ENCODE results near the gene RUNDC3A.

The RUNDC3A gene

DNA sequence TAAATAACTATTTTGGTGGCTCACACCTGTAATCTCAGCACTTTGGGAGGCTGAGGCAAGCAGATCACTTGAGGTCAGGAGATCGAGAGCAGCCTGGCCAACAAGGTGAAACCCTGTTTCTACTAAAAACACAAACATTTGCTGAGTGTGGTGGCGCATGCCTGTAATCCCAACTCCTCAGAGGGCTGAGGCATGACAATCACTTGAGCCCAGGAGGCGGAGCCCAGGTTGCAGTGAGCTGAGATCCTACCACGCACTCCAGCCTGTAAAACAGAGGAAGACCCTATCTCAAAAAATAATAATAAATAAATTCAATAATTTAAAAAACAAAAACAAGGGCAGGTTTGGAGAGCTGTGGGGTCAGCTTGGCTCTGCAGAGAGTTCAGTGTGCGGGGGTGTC is 34.8 kb upstream of the RUNDC3A start:
- in situ Hi-C loops (cut with MboI; ENCODE audit: low sequenced_read_pairs): no loop called here
- Histone ChIP-seq H3K27me3 (ENCODE audit: low read depth) (no peaks in the 10 kb centered on the region), H3K9me3 (no peaks in the 10 kb centered on the region), H3K36me3 (replicated peaks) (no peaks in the 10 kb centered on the region), H3K4me3 (no peak overlapping the region), H3K4me1 (no peaks in the 10 kb centered on the region)
- DNase-seq (ENCODE audit: low spot score in 2 of 2): no peak

DNA sequence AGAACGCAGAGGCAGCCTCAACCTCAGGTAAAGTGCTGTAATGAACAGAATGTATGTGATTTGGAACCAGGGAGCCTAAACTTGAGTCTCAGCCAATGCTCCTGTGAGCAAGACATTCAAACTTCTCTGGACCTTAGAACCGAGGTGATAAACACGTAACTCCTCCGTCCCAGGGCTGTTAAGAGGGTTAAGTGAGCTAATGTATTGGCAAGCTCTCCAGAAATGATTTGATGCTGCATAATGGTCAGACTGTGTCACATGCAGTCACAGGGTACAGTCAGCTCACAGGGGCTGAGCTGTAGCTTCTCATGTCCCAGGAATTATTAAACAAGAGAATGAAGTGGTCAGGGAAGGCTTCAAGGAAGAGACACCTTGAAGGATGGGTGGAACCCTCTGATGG is 30.4 kb upstream of the RUNDC3A start:
- in situ Hi-C loops (cut with MboI; ENCODE audit: low sequenced_read_pairs): no loop called here
- H3K4me1 ChIP-seq: no peaks in the 10 kb centered on the region
- no peak overlapping the region for H3K4me3 ChIP-seq
- no peaks in the 10 kb centered on the region for H3K27me3 ChIP-seq (ENCODE audit: low read depth)
- DNase-seq (ENCODE audit: low spot score in 2 of 2): no peak
- H3K36me3 ChIP-seq (replicated peaks): no peaks in the 10 kb centered on the region
- H3K9me3 ChIP-seq: no peaks in the 10 kb centered on the region

DNA sequence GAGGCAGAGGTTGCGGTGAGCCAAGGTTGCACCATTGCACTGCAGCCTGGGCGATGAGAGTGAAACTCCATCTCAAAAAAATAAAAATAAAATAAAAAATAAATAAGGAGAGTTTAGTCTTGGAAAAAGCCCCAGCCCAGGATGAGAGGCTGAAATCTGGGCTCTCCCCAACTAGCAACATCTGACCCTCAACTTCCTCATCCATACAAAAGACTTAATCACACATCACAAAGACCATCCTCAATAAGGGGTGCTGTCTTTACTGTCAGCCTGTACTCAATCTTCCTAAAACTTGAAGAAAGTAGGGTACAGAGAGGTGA is 29.1 kb upstream of the RUNDC3A start:
- H3K4me1 ChIP-seq: no peaks in the 10 kb centered on the region
- H3K4me3 ChIP-seq: no peak overlapping the region
- no peaks in the 10 kb centered on the region for H3K9me3 ChIP-seq
- no peak for DNase-seq (ENCODE audit: low spot score in 2 of 2)
- H3K36me3 ChIP-seq (replicated peaks): no peaks in the 10 kb centered on the region
- H3K27me3 ChIP-seq (ENCODE audit: low read depth): no peaks in the 10 kb centered on the region
- in situ Hi-C loops (cut with MboI; ENCODE audit: low sequenced_read_pairs): no loop called here

DNA sequence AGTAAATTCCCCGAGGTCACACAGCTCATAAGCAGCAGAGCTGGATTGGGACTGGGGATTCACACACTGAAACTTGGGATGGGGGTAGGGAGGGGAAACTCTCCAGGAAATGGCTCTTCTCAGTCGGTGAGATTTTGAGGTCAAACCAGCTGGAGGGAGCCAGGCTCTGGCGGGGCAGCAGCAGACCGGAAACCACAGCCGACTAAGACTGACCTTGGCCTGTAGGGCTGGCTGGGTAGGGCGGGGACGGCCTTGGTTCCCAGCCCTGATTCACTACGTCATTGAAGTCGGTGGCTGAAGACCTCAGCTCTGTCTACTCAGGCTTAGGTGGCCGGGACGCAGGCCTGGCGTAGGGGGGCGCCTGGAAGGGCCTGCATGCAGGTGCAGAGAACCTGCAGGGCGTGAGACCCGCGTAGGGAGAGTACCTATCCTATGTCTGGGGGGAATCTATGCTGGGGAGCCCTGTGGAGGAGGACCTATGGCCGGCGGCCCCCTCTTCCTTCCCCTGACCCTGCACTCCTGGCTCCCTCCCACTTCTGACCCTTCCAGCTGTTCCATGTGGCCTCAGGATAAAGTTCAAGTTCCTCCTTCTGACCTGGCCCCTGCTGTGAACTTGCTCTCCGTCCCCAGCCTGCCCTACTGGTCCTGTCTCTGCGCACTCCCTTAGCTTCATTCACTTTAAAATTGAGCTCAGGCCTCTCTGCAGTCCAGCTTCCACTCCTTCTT is 28.6 kb upstream of the RUNDC3A start:
- in situ Hi-C loops (cut with MboI; ENCODE audit: low sequenced_read_pairs): no loop called here
- Histone ChIP-seq H3K9me3 (no peaks in the 10 kb centered on the region), H3K4me1 (no peaks in the 10 kb centered on the region), H3K27me3 (ENCODE audit: low read depth) (no peaks in the 10 kb centered on the region), H3K36me3 (replicated peaks) (no peaks in the 10 kb centered on the region), H3K4me3 (no peak overlapping the region)
- DNase-seq (ENCODE audit: low spot score in 2 of 2): no peak

DNA sequence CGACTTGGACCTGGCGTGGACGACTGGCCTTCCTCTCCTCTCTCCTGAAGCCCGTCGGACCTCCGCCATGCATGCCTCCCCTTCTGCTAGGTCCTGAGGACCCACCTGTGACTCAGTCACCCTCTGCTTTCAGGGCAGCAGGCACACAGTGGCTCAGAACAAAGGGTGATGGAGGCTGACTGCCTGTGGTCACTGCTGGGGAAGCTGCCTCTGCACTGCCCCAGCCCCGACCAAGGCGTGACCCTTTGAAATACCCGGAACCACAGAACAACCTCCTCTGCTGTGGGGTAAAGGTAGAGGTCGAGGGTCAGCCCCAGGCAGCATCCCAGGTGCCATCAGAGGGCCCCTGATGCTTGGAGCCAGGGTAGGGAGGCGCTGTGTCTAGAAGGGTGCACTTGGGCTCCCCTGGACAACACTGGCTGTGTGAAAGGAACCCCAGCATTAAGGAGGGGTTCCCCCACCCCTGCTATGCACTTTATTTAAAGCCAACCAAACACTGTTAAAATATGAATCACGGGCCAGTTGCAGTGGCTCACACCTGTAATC is 27.9 kb upstream of the RUNDC3A start:
- in situ Hi-C loops (cut with MboI; ENCODE audit: low sequenced_read_pairs): no loop called here
- Histone ChIP-seq H3K9me3 (no peaks in the 10 kb centered on the region), H3K4me3 (no peak overlapping the region), H3K4me1 (no peaks in the 10 kb centered on the region), H3K36me3 (replicated peaks) (no peaks in the 10 kb centered on the region), H3K27me3 (ENCODE audit: low read depth) (no peaks in the 10 kb centered on the region)
- no peak for DNase-seq (ENCODE audit: low spot score in 2 of 2)

DNA sequence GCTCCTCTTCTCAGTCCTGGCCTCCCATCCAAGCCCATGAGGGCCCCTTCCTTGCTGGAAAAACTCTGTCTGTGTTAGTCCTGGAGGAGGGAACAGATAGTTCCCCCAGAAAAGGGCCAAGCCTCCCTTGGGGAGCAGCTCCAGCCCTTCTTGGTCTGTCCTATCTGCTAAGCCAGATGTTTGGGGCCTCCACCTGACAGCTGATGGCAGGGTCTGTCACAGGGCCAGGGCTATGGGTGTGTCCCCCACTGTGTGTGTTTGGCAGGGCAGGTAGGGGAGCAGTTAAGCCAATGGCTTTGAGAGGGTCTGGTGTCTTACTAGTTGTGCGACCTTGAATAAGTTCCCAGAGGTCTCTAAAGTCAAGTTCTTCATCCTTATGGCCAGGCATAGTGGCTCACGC is 26.8 kb upstream of the RUNDC3A start:
- Histone ChIP-seq H3K9me3 (no peaks in the 10 kb centered on the region), H3K4me1 (no peaks in the 10 kb centered on the region), H3K27me3 (ENCODE audit: low read depth) (no peaks in the 10 kb centered on the region), H3K36me3 (replicated peaks) (no peaks in the 10 kb centered on the region), H3K4me3 (no peak overlapping the region)
- DNase-seq (ENCODE audit: low spot score in 2 of 2): no peak
- in situ Hi-C loops (cut with MboI; ENCODE audit: low sequenced_read_pairs): no loop called here

DNA sequence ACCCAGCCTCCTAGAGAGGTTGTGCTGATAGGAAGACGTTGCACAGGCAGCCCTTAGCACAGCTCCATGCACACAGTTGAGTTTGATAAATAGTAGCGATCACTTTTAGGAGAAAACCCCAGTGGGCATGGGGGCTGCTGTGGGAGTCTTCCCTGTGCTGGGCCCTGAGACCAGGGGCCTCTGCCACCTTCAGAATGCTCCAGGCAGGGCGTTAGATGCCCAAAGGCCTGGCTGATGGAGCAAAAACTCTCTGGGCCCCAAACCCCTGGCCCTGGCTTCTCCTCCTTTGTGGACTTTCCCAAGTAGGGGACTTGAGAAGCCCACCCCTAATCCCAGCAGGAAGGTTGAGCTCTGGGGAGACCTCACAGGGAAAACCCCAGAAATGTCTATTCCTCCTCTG is 26.1 kb upstream of the RUNDC3A start:
- DNase-seq (ENCODE audit: low spot score in 2 of 2): no peak
- H3K4me3 ChIP-seq: no peak overlapping the region
- H3K27me3 ChIP-seq (ENCODE audit: low read depth): no peaks in the 10 kb centered on the region
- no peaks in the 10 kb centered on the region for H3K4me1 ChIP-seq
- in situ Hi-C loops (cut with MboI; ENCODE audit: low sequenced_read_pairs): no loop called here
- H3K36me3 ChIP-seq (replicated peaks): no peaks in the 10 kb centered on the region
- H3K9me3 ChIP-seq: no peaks in the 10 kb centered on the region

DNA sequence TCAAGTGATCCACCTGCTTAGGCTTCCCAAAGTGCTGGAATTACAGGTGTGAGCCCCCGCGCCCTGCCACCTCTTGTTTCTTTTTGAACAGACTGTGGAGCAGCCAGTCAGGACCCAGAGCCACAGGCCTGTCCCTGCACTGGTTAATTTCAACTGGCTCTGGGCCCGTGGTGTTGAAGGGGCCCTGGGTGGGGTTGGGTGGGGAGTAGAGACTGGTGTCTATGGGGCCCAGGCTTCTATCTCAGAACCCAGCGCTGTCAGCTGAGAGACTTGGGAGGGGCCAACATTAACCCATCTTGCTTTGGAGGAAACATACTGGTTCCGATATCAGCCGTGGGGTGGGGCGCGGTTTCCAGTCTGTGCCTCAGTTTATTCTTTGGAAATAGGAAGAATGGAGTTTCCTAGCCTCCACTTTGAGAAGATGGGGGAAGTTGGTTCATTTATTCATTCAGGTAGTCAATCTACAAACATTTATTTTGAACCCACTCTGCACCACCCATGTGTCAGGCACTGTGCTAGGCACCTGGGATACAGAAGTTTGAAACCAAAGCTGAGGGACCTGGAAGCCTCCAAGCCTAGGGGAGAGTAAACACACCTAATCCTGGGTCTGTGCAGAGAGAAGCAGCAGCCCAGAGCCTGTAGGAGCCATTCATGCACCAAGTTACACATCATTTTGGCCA is 24.9 kb upstream of the RUNDC3A start:
- no peaks in the 10 kb centered on the region for H3K9me3 ChIP-seq
- H3K4me3 ChIP-seq: no peak overlapping the region
- no peaks in the 10 kb centered on the region for H3K4me1 ChIP-seq
- in situ Hi-C loops (cut with MboI; ENCODE audit: low sequenced_read_pairs): no loop called here
- no peaks in the 10 kb centered on the region for H3K27me3 ChIP-seq (ENCODE audit: low read depth)
- DNase-seq (ENCODE audit: low spot score in 2 of 2): no peak
- H3K36me3 ChIP-seq (replicated peaks): no peaks in the 10 kb centered on the region

DNA sequence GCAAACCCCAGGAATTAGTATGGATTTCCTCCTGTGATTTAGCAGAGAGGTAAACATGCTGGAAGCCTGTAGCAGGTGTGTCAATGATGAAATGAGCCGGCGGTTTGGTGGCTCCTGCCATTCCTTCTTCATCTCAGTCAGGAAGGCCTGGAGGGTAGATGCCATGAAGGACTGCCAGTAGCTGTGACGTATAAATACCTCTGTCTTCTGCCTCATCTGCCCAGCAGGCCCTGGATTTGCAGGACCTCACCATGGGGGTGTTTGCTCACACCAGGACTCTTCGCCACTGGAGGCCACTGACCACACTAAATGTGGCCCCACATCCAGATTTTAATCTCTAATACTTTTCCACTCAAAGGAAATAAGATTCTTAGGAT is 24.4 kb upstream of the RUNDC3A start:
- Histone ChIP-seq H3K4me3 (no peak overlapping the region), H3K36me3 (replicated peaks) (no peaks in the 10 kb centered on the region), H3K4me1 (no peaks in the 10 kb centered on the region), H3K27me3 (ENCODE audit: low read depth) (no peaks in the 10 kb centered on the region), H3K9me3 (no peaks in the 10 kb centered on the region)
- no peak for DNase-seq (ENCODE audit: low spot score in 2 of 2)
- in situ Hi-C loops (cut with MboI; ENCODE audit: low sequenced_read_pairs): no loop called here

DNA sequence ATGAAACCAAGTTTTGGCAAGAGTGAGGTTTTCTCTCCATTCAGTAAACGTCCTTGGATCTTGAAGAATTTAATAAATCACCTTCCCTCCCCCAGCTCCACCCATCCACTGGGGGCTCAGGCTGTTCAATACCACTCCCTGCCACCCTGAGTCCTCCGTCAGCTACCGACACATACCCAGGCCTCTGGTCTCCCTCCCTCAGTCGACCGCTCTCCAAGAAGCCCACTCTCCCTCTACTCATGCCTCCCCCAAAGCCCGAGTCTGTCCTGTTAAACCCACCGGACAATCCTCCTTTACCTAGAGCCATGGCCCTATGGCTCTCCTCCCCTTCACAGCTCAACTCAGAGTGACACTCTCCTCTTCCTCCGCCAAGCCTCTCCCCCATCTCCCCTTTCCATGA is 20.8 kb upstream of the RUNDC3A start:
- in situ Hi-C loops (cut with MboI; ENCODE audit: low sequenced_read_pairs): no loop called here
- no peak for DNase-seq (ENCODE audit: low spot score in 2 of 2)

DNA sequence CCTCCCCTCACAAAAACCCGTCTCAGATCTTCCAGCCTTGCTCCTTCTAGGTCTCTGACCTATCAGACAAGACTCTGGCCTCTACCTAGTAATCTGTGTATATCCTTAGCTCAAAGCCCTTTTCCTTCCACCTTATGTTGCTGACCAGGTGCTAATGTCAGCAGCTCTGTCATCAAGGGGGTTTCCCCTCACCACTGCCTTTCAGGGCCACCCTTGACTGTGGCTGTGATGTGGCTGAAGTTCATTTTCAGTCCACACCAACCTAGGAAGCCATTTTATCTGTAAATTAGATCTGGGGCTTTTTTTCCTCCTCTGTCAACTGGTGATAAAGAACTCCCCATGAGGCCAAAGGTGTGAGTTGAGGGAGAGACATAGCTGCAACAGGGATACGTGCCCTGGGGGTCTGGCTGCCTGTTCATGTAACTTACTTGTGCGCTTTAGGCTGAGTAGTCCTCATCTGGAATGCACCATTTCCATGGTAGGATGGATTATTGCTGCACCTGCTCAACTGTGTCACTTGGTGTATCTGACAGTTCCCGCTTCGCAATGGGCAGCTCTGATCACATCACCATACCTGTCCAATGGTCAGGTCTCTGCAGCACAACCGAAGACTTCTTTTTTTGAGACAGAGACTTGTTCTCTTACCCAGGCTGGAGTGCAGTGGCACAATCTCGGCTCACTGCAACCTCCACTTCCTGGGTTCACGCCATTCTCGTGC is 14.7 kb upstream of the RUNDC3A start:
- Histone ChIP-seq H3K4me3 (no peak overlapping the region), H3K9me3 (no peaks in the 10 kb centered on the region), H3K27me3 (ENCODE audit: low read depth) (no peaks in the 10 kb centered on the region), H3K4me1 (no peaks in the 10 kb centered on the region), H3K36me3 (replicated peaks) (no peaks in the 10 kb centered on the region)
- in situ Hi-C loops (cut with MboI; ENCODE audit: low sequenced_read_pairs): no loop called here
- DNase-seq (ENCODE audit: low spot score in 2 of 2): no peak

More for the DNA sequence above, 20.8 kb upstream of the RUNDC3A start:
- Histone ChIP-seq H3K27me3 (ENCODE audit: low read depth) (no peaks in the 10 kb centered on the region), H3K4me3 (no peak overlapping the region), H3K4me1 (no peaks in the 10 kb centered on the region), H3K9me3 (no peaks in the 10 kb centered on the region), H3K36me3 (replicated peaks) (no peaks in the 10 kb centered on the region)

DNA sequence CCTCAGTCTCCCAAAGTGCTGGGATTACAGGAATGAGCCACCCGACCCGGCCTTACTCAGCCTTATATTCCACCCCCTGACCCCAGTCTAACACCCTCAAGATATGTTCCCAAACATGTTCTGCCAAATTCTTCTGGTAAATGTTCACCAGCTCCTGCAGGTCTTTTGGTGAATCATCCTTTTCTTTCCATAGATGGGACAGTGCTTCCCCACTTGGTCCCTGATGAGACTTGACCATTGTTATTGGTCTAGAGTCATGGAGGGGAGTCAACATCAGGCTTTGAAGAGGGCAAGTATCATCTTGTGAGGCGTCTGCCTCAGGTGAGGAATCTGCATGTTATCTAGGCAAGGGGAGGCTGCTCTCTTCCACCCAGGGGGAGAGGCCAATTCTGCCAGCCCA is 10.4 kb upstream of the RUNDC3A start:
- no peak for DNase-seq (ENCODE audit: low spot score in 2 of 2)
- Histone ChIP-seq H3K4me3 (no peak overlapping the region), H3K27me3 (ENCODE audit: low read depth) (no peaks in the 10 kb centered on the region), H3K9me3 (no peaks in the 10 kb centered on the region), H3K36me3 (replicated peaks) (no peaks in the 10 kb centered on the region), H3K4me1 (no peaks in the 10 kb centered on the region)
- in situ Hi-C loops (cut with MboI; ENCODE audit: low sequenced_read_pairs): no loop called here

DNA sequence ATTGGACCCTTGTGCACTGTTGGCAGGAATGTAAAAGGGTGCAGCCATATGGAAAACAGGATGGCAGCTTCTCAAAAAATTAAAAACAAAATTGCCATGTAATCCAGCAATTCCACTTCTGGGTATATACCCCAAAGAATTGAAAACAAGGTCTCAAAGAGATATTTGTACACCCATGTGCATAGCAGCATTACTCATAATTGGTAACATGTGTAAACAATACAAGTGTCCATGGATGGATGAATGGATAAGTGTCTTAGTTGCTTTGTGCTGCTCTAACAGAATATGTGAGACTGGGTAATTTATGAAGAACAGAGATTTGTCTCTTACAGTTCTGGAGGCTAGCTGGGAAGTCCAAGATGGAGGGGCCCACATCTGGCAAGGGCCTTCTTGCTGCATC is 3.8 kb upstream of the RUNDC3A start:
- Histone ChIP-seq H3K36me3 (replicated peaks) (no peaks in the 10 kb centered on the region), H3K9me3 (no peaks in the 10 kb centered on the region), H3K4me1 (no peaks in the 10 kb centered on the region), H3K4me3 (no peak overlapping the region), H3K27me3 (ENCODE audit: low read depth) (peaks cover 3% of the 10 kb centered on the region; the same call in 1 of the 2 replicates)
- DNase-seq (ENCODE audit: low spot score in 2 of 2): no peak
- in situ Hi-C loops (cut with MboI; ENCODE audit: low sequenced_read_pairs): no loop called here
